HTR-8/SVneo (cell line): ENCODE results near the gene SMOC1.
A peak's percentile ranks its signal among the peaks of the same experiment; 100 is the strongest.

ENCODE experiments used
- DNase-seq: peaks from one replicate; pipeline ENCODE4 v3.0.0; 2011; ENCODE audit warnings: low spot score, mixed read lengths; ENCODE audit not compliant: insufficient read length
- FAIRE-seq: peaks from 2 replicates; lab custom pipeline; 2011; peaks lifted over from hg19 to GRCh38; lab: Jason Lieb, UNC

The SMOC1 gene

GRCh38 chr14:70022771-70023445, 143.7 kb downstream of the SMOC1 start:
- FAIRE-seq (no peak), DNase-seq (no peak)

- DNase-seq (no peak), FAIRE-seq (no peak)
Observed at GRCh38 chr14:70023871-70024270, 144.7 kb downstream of the SMOC1 start.

GRCh38 chr14:70027785-70028428, 148.7 kb downstream of the SMOC1 start:
- DNase-seq (peak; percentile 97), FAIRE-seq (no peak)

- FAIRE-seq (peak; percentile 90), DNase-seq (no peak)
Observed at GRCh38 chr14:70029296-70030132, 150.3 kb downstream of the SMOC1 start.

GRCh38 chr14:70032016-70032415, 152.8 kb downstream of the SMOC1 start:
- FAIRE-seq (no peak), DNase-seq (no peak)

GRCh38 chr14:70032447-70032846, 153.2 kb downstream of the SMOC1 start:
- FAIRE-seq (peak; percentile 98), DNase-seq (peak; percentile 71)

- FAIRE-seq, result no peak
- DNase-seq, result no peak
Observed at GRCh38 chr14:70033116-70033515, 153.9 kb downstream of the SMOC1 start.

- peak; percentile 51 for FAIRE-seq
Observed at GRCh38 chr14:70033561-70033960, 154.3 kb downstream of the SMOC1 start.

GRCh38 chr14:70034257-70034656, 155.0 kb downstream of the SMOC1 start:
- DNase-seq, result no peak
- FAIRE-seq, result no peak

More at GRCh38 chr14:70033561-70033960, 154.3 kb downstream of the SMOC1 start:
- no peak for DNase-seq

- FAIRE-seq, result peak; percentile 80
- DNase-seq, result no peak
Observed at GRCh38 chr14:70036665-70037064, 157.4 kb downstream of the SMOC1 start.

- DNase-seq (no peak), FAIRE-seq (no peak)
Observed at GRCh38 chr14:70043001-70043400, 163.8 kb downstream of the SMOC1 start.

- DNase-seq (no peak), FAIRE-seq (no peak)
Observed at GRCh38 chr14:70045310-70045709, 166.1 kb downstream of the SMOC1 start.

GRCh38 chr14:70045844-70046535, 166.8 kb downstream of the SMOC1 start:
- DNase-seq, result peak; percentile 75
- FAIRE-seq, result peak; percentile 99

- FAIRE-seq, result peak; percentile 52
- no peak for DNase-seq
Observed at GRCh38 chr14:70047598-70048312, 168.5 kb downstream of the SMOC1 start.

- FAIRE-seq, result peak; percentile 52
- no peak for DNase-seq
Observed at GRCh38 chr14:70048313-70048654, 169.1 kb downstream of the SMOC1 start.

GRCh38 chr14:70049605-70050004, 170.4 kb downstream of the SMOC1 start:
- no peak for DNase-seq
- FAIRE-seq, result peak; percentile 86

GRCh38 chr14:70050136-70050535, 170.9 kb downstream of the SMOC1 start:
- DNase-seq (no peak), FAIRE-seq (no peak)

GRCh38 chr14:70052990-70053389, 173.8 kb downstream of the SMOC1 start:
- peak; percentile 59 for FAIRE-seq
- peak; percentile 45 for DNase-seq

GRCh38 chr14:70057519-70058136, 178.4 kb downstream of the SMOC1 start:
- FAIRE-seq (peak; percentile 13), DNase-seq (no peak)
